ENCODE results near the gene SYNRG.
"Not testable (repeated sequence)": the region's sequence is repeated elsewhere in the genome, so short reads cannot be mapped to it uniquely, and the experiment has no call there.

The SYNRG gene

GRCh38 chr17:37532756-37533155 lies 76.5 kb downstream of the SYNRG start:
- DNase-seq = no peak

- no peak for DNase-seq
These were observed 78.8 kb downstream of the SYNRG start for GRCh38 chr17:37530420-37530819.

DNA sequence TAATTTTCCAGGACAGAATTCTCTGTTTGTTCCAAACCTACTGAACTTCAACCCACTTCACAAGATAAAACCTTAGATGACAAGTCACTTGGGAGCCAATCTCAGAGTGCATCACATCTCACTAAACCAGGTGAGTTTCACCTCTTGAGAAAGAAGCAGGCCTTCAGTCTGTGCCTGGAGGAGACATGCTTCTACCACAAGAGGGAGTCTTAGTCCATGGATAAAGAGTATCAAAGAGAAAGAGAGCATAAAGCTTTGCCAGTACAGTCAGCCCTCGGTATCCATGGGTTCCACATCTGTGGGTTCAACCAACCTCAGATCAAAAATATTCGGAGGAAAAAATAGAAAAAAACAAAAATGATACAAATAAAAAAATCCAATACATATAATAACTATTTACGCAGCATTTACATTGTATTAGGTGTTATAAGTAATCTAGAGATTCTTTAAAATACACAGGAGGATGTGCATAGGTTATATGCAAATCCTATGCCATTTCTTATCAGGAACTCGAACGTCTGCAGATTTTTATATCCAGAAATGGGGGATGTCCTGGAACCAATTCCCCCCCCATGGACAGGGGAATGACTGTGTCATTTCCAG lies 81.9 kb downstream of the SYNRG start:
- peak; percentile 12 for DNase-seq

DNA sequence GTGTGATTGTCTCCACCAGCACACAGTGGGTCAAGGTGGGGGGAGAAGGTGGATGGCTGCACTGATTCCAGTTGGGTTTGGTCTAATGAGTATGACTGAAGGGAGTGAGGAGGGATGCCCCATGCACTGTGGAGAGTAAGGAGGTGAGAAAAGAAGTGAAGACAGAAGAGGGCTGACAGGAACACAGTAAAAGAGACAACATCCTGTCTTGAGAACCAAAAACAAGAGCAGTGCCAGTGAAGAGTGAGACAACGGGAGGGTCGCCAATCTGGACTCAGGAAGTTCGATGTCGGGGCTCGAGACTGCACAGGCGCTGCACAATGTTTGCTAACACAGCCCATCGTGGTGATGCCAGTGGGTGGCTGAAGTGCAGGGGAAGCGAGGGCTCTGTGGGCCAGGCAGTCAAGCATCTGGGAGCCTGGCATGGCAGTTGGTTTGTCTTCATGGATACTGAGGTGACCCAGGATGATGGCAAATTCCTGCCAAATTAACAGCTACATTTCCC lies 85.5 kb downstream of the SYNRG start:
- DNase-seq = no peak

- no peak for DNase-seq
These were observed 87.4 kb downstream of the SYNRG start for GRCh38 chr17:37521821-37522220.

DNA sequence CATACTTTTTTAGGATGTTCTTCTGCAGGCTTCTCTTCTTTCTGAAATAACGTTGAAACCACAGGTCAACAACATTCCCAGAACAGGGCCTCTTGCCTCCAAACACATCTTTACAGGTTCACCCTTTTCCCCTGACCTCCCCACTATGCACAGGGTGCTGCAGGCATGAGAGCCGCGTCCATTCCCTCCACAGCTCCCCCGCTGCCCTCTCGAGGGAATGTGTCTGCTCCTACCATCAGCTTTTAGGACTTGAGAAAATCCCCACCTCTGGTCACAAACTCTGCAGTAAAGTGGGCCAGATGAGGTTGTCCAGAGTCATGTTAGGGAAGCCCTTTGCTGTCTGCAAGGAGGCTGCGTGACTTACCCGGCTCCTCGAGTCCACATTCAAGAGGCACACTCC lies 89.0 kb downstream of the SYNRG start:
- DNase-seq = no peak

GRCh38 chr17:37519251-37519985 lies 89.8 kb downstream of the SYNRG start:
- no peak for DNase-seq

GRCh38 chr17:37518826-37519225 lies 90.4 kb downstream of the SYNRG start:
- DNase-seq = no peak

- DNase-seq = no peak
These were observed 91.3 kb downstream of the SYNRG start for GRCh38 chr17:37517881-37518280.

DNA sequence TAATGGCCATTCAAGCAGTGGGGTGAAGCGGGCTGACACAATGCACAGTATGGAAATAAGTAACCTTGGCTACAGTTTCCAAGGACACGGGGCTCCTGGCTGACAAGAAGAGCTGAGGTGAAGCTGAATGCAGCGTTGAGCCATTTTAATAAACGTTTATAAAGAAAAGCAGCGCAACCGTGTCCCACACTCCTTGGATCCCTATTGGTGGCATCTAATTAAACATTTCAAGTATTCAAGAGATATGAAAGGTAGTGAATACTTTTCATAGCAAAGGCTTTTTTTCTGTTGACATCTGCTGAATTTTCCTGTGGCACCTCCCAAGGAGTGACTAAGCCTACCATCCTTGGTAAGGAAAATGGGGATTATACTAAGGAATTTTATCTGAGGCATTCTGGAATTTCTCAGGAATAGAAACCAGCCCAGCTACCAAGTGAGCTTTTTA lies 93.1 kb downstream of the SYNRG start:
- peak; percentile 8 for DNase-seq

- DNase-seq = no peak
These were observed 95.5 kb downstream of the SYNRG start for GRCh38 chr17:37513711-37514110.

GRCh38 chr17:37512442-37513068 lies 96.7 kb downstream of the SYNRG start:
- no peak for DNase-seq

- DNase-seq = not testable (repeated sequence)
These were observed 97.6 kb downstream of the SYNRG start for GRCh38 chr17:37511642-37512041.

DNA sequence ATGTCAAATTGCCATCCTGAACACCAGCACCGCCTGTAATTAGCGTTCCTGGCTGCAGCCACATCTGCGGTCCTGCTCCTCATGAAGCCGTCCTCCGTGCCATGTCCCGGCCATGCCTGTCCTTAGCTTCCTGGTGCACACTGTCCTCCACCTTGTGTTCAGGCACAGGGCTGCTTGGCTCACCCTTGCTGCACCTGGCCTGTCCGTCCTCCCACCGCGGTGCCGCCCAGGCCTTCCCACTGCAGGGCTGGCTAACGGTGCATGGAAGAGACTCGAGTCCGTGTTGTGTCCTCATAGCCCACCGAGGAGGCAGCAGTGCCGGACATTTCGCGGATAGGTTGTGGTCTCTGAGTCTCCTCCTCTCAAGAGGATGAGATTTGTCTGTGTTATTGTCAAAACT lies 99.2 kb downstream of the SYNRG start:
- DNase-seq = no peak

DNA sequence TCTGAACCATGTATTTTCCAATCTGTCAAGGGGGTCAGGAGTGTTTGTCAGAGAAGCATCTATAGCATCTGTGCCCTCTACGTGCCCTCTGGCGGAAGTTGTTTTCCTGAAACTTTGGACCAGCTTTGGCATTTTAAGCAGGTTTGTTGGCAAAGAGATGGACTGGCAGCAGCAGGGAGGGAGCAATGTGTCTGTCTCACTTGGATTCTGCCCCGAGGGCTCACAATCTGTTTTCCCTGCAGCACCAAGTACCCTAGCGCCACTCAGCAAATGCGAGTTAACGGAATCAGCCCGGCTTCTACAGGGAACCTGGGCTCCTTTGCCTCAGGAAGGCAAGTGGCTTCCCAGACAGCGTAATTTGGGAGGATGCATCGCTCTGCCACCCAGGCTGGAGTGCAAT lies 102.1 kb downstream of the SYNRG start:
- DNase-seq = no peak

GRCh38 chr17:37506678-37507077 lies 102.5 kb downstream of the SYNRG start:
- DNase-seq = no peak

DNA sequence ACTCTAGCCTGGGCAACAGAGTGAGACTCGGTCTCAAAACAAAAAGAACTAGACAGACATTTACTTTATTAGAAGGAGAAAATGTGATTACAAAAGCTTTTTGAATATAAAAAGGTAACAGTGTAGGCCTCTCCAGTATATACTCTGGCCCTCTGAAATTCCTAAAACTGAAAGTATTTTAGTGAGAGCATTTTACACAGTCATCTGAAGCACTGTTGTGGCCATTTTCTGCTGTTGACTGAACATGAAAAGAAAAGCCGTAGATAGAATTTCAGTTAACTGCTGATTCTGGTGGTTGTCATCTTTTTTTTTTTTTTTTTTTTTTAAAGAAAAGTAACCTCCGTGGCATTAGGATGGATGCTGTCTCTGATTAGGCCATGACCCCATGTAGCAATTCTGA lies 103.9 kb downstream of the SYNRG start:
- DNase-seq = no peak

DNA sequence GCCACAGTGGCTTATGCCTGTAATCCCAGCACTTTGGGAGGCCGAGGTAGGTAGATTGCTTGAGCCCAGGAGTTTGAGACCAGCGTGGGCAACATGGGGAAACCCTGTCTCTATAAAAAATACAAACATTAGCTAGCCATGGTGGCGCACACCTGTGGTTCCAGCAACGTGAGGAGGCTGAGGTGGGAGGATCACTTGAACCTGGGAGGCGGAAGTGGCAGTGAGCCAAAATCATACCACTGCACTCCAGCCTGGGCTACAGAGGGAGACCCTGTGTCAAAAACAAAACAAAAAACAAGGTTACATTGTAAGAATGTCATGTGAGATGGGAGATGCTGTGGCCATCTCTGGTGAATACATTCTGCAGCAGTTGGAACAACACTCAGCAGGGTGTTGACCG lies 106.1 kb downstream of the SYNRG start:
- DNase-seq = no peak

GRCh38 chr17:37502009-37502936 lies 106.9 kb downstream of the SYNRG start:
- DNase-seq = no peak

DNA sequence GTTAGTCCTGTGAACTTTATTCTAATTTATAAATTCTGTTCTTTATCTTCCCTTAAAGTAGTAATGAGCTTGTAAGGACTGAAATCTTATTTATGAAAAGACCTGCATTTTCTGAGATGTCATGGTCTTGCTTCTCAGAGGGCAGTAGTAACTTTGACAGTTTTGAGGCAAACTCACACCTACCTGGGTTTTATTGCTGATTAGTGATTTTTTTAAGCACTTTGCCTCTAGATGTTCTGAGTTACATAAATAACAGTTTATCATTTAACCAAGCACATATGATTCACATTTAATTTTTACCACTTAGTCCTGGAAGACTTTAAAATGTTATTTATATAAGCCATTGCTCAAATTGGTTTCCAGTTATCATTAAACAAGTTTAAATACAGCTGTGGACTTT lies 108.8 kb downstream of the SYNRG start:
- no peak for DNase-seq

- no peak for DNase-seq
These were observed 114.2 kb downstream of the SYNRG start for GRCh38 chr17:37494971-37495370.

GRCh38 chr17:37494401-37494831 lies 114.8 kb downstream of the SYNRG start:
- DNase-seq = no peak
